ENCODE results near the gene GPR153.
"Not testable (repeated sequence)": the region's sequence is repeated elsewhere in the genome, so short reads cannot be mapped to it uniquely, and the experiment has no call there.

The GPR153 gene

GRCh38 chr1:6260961-6261614 is at the start of gene GPR153:
GPR153 (minus strand) TSS chr1:6261098; CDS start chr1:6254905, 6,193 bp downstream.
- peak within 1 kb of the TSS; percentile 80 for H3K4me3 ChIP-seq (ENCODE audit: low read length)
- H3K9ac ChIP-seq (ENCODE audit: low read length): peak within 1 kb of the TSS; percentile 43
- H3K4me1 ChIP-seq (ENCODE audit: low read length): no peaks in the 10 kb centered on the region
- TF ChIP-seq, protein P1, sequence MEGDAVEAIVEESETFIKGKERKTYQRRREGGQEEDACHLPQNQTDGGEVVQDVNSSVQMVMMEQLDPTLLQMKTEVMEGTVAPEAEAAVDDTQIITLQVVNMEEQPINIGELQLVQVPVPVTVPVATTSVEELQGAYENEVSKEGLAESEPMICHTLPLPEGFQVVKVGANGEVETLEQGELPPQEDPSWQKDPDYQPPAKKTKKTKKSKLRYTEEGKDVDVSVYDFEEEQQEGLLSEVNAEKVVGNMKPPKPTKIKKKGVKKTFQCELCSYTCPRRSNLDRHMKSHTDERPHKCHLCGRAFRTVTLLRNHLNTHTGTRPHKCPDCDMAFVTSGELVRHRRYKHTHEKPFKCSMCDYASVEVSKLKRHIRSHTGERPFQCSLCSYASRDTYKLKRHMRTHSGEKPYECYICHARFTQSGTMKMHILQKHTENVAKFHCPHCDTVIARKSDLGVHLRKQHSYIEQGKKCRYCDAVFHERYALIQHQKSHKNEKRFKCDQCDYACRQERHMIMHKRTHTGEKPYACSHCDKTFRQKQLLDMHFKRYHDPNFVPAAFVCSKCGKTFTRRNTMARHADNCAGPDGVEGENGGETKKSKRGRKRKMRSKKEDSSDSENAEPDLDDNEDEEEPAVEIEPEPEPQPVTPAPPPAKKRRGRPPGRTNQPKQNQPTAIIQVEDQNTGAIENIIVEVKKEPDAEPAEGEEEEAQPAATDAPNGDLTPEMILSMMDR (IDR thresholded peaks at IDR 0.05; ENCODE audit: low read depth, low read length): no peak
- TF ChIP-seq EZH2phosphoT487 (IDR thresholded peaks at IDR 0.05; ENCODE audit: low read depth): no peak
- H3K36me3 ChIP-seq (replicated peaks; ENCODE audit: low read depth, low read length): no peaks in the 10 kb centered on the region
- H3K27ac ChIP-seq (ENCODE audit: low read length): no peak within 1 kb of the TSS
- no peak within 1 kb of the TSS for H2AFZ ChIP-seq (ENCODE audit: low read depth, low read length)
- no peaks in the 10 kb centered on the region for H3K9me3 ChIP-seq (ENCODE audit: insufficient read depth, low read length)
- no peaks in the 10 kb centered on the region; the same call in 1 of the 2 replicates for H4K20me1 ChIP-seq (ENCODE audit: insufficient read depth, low read length)
- H3K79me2 ChIP-seq (ENCODE audit: low read length): no peaks in the 10 kb centered on the region
- no peaks in the 10 kb centered on the region for H3K27me3 ChIP-seq (ENCODE audit: low read depth, low read length)
- peak within 1 kb of the TSS; percentile 78 for H3K4me2 ChIP-seq (ENCODE audit: low read length)

DNA sequence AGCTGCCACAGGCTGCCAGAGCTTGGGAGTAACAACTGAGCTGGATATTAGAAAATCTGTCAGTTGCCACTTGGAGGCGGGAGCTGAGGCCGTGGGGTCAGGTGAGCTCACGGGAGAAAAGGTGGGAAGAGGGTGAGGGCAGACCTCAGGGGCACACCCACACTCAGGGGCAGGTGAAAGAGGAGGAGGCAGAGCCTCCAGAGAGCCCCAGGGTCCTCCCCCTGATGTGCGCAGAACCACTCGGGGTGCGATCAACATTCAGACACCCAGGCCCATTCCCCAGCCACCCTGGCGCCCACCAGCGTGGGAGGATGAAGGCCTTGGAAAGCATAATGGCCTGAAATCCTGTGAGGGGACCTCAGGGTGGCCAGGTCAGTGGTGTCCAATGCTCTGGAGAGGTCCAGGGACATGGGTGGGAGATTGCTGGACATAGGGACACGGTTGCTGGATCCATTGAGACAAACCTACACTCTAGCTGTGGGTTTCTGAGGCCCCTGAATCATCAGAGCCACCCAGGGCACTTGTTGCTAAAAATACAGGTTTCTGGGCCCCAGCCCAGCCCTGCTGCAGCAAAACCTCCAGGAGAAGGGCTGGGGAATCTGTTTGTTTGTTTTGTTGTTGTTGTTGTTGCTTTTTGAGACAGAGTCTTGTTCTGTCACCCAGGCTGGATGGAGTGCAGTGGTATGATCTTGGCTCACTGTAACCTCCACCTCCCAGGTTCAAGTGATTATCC is 49.4 kb upstream of the GPR153 start:
- Histone ChIP-seq H4K20me1 (ENCODE audit: insufficient read depth, low read length) (no peaks in the 10 kb centered on the region), H3K4me2 (ENCODE audit: low read length) (no peak overlapping the region), H3K79me2 (ENCODE audit: low read length) (no peaks in the 10 kb centered on the region), H3K4me1 (ENCODE audit: low read length) (no peaks in the 10 kb centered on the region), H3K36me3 (replicated peaks; ENCODE audit: low read depth, low read length) (peaks cover 17% of the 10 kb centered on the region), H3K27ac (ENCODE audit: low read length) (no peak overlapping the region), H3K27me3 (ENCODE audit: low read depth, low read length) (no peaks in the 10 kb centered on the region), H3K4me3 (ENCODE audit: low read length) (no peak overlapping the region), H3K9ac (ENCODE audit: low read length) (no peak overlapping the region), H3K9me3 (ENCODE audit: insufficient read depth, low read length) (no peaks in the 10 kb centered on the region), H2AFZ (ENCODE audit: low read depth, low read length) (no peak overlapping the region)
- TF ChIP-seq, protein P1 (IDR thresholded peaks at IDR 0.05; ENCODE audit: low read depth, low read length): no peak
- TF ChIP-seq EZH2phosphoT487 (IDR thresholded peaks at IDR 0.05; ENCODE audit: low read depth): no peak

GRCh38 chr1:6309564-6309963 is 48.7 kb upstream of the GPR153 start:
- Histone ChIP-seq H3K4me3 (ENCODE audit: low read length) (no peak overlapping the region), H3K27me3 (ENCODE audit: low read depth, low read length) (no peaks in the 10 kb centered on the region), H2AFZ (ENCODE audit: low read depth, low read length) (no peak overlapping the region), H3K4me2 (ENCODE audit: low read length) (no peak overlapping the region), H3K9me3 (ENCODE audit: insufficient read depth, low read length) (no peaks in the 10 kb centered on the region), H4K20me1 (ENCODE audit: insufficient read depth, low read length) (no peaks in the 10 kb centered on the region), H3K9ac (ENCODE audit: low read length) (no peak overlapping the region), H3K79me2 (ENCODE audit: low read length) (no peaks in the 10 kb centered on the region), H3K27ac (ENCODE audit: low read length) (no peak overlapping the region), H3K4me1 (ENCODE audit: low read length) (no peaks in the 10 kb centered on the region), H3K36me3 (replicated peaks; ENCODE audit: low read depth, low read length) (peaks cover 17% of the 10 kb centered on the region)
- TF ChIP-seq EZH2phosphoT487 (IDR thresholded peaks at IDR 0.05; ENCODE audit: low read depth): no peak
- TF ChIP-seq, protein P1 (IDR thresholded peaks at IDR 0.05; ENCODE audit: low read depth, low read length): no peak

DNA sequence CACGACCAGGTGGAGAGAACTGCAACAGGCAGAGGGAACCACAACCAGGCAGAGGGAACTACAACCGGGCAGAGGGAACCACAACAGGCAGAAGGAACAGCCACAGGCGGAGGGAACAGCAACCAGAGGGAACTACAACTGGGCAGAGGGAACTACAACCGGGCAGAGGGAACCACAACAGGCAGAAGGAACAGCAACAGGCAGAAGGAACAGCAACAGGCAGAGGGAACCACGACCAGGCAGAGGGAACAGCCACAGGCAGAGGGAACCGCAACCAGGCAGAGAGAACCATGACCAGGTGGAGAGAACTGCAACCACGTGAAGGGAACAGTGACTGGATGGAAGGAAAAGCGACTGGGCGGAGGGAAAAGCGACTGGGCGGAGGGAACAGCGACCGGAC is 47.6 kb upstream of the GPR153 start:
- no peak overlapping the region for H3K9ac ChIP-seq (ENCODE audit: low read length)
- no peak overlapping the region for H2AFZ ChIP-seq (ENCODE audit: low read depth, low read length)
- H3K4me1 ChIP-seq (ENCODE audit: low read length): no peaks in the 10 kb centered on the region
- H4K20me1 ChIP-seq (ENCODE audit: insufficient read depth, low read length): no peaks in the 10 kb centered on the region
- no peak for TF ChIP-seq EZH2phosphoT487 (IDR thresholded peaks at IDR 0.05; ENCODE audit: low read depth)
- TF ChIP-seq, protein P1 (IDR thresholded peaks at IDR 0.05; ENCODE audit: low read depth, low read length): no peak
- H3K79me2 ChIP-seq (ENCODE audit: low read length): no peaks in the 10 kb centered on the region
- H3K4me3 ChIP-seq (ENCODE audit: low read length): no peak overlapping the region
- no peaks in the 10 kb centered on the region for H3K27me3 ChIP-seq (ENCODE audit: low read depth, low read length)
- H3K36me3 ChIP-seq (replicated peaks; ENCODE audit: low read depth, low read length): peaks cover 17% of the 10 kb centered on the region
- H3K27ac ChIP-seq (ENCODE audit: low read length): peak overlapping the region; percentile 69
- H3K9me3 ChIP-seq (ENCODE audit: insufficient read depth, low read length): no peaks in the 10 kb centered on the region
- no peak overlapping the region for H3K4me2 ChIP-seq (ENCODE audit: low read length)

GRCh38 chr1:6307682-6308081 is 46.8 kb upstream of the GPR153 start:
- H3K36me3 ChIP-seq (replicated peaks; ENCODE audit: low read depth, low read length): peaks cover 17% of the 10 kb centered on the region
- not testable (repeated sequence) for H2AFZ ChIP-seq (ENCODE audit: low read depth, low read length)
- H3K27ac ChIP-seq (ENCODE audit: low read length): peak overlapping the region; percentile 69

More at GRCh38 chr1:6307682-6308081, 46.8 kb upstream of the GPR153 start:
- H3K9me3 ChIP-seq (ENCODE audit: insufficient read depth, low read length); H3K4me1 ChIP-seq (ENCODE audit: low read length); H3K9ac ChIP-seq (ENCODE audit: low read length); H3K27me3 ChIP-seq (ENCODE audit: low read depth, low read length); H4K20me1 ChIP-seq (ENCODE audit: insufficient read depth, low read length); H3K4me3 ChIP-seq (ENCODE audit: low read length); H3K4me2 ChIP-seq (ENCODE audit: low read length); H3K79me2 ChIP-seq (ENCODE audit: low read length): not testable (repeated sequence)

Data from OCI-LY3 (cell line).